ENCODE measurements around the gene SOS1. TPM values are rescaled to one million over a fixed set of nuclear protein-coding genes. Genes with fewer than 3 reads are reported as not detected.
A peak's percentile ranks its signal among the peaks of the same experiment; 100 is the strongest.

Gene SOS1
- total RNA-seq, 2 donors from 2014 or later = 13.7 to 67.6 TPM

- ATAC-seq (peak; percentile 84), DNase-seq (peak; percentile 92 to 97 (median 96))
- Histone ChIP-seq H3K4me1 (peaks cover 33% of the 10 kb centered on the region), H3K9me3 (no peaks in the 10 kb centered on the region), H3K27ac (peak overlapping the region; percentile 86 to 91 (median 87)), H3K36me3 (replicated peaks in 1 of 2; ENCODE audit: insufficient read depth in 1 of 2, low read depth in 2 of 2) (no peaks in the 10 kb centered on the region), H3K27me3 (no peaks in the 10 kb centered on the region), H3K4me3 (peak overlapping the region; percentile 49 to 64)
- TF ChIP-seq, protein P1, sequence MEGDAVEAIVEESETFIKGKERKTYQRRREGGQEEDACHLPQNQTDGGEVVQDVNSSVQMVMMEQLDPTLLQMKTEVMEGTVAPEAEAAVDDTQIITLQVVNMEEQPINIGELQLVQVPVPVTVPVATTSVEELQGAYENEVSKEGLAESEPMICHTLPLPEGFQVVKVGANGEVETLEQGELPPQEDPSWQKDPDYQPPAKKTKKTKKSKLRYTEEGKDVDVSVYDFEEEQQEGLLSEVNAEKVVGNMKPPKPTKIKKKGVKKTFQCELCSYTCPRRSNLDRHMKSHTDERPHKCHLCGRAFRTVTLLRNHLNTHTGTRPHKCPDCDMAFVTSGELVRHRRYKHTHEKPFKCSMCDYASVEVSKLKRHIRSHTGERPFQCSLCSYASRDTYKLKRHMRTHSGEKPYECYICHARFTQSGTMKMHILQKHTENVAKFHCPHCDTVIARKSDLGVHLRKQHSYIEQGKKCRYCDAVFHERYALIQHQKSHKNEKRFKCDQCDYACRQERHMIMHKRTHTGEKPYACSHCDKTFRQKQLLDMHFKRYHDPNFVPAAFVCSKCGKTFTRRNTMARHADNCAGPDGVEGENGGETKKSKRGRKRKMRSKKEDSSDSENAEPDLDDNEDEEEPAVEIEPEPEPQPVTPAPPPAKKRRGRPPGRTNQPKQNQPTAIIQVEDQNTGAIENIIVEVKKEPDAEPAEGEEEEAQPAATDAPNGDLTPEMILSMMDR (IDR thresholded peaks at IDR 0.05) = peak; percentile 34 to 70 (median 63)
- TF ChIP-seq POLR2A (IDR thresholded peaks at IDR 0.05) = peak; percentile 29 to 82 (median 70)
- intact Hi-C loops (cut with DNase I) = loop anchor here (10.0 kb wide), 1 partner anchor 101 kb away; no protein-coding TSS in a partner anchor
- WGBS, 2 donors = 0 to 1% methylated on average over 29 to 56 of the region's 58 CpGs
Measured at GRCh38 chr2:39124000-39124745, 3.3 kb upstream of the SOS1 start.

DNA sequence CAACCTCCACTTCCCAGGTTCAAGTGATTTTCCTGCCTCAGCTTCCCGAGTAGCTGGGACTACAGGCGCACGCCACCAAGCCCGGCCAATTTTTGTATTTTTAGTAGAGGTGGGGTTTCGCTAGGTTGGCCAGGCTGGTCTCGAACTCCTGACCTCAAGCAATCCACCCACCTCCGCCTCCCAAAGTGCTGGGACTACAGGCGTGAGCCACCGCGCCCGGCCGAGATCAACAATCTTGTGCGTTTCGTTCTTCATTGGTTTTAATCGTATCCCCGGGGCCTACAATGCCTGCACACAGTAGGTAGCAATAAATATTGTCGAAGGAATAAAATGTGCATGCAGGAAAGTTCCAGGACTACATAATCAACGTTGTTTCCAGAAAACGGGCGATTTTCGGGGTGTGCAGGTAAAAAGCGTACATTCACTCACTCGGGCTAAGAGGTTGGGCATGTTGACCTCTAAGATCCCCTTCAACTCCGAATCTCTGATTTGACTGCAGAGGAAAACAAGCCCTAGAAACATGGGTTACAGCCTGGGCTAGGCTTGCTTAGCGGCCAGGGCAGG lies 2.7 kb upstream of the SOS1 start:
- no peak for TF ChIP-seq POLR2A (IDR thresholded peaks at IDR 0.05)
- TF ChIP-seq, protein P1 (IDR thresholded peaks at IDR 0.05) = no peak
- WGBS, 2 donors = 52 to 55% methylated on average over 24 to 25 of the region's 25 CpGs
- Histone ChIP-seq H3K27me3 (no peaks in the 10 kb centered on the region), H3K4me3 (peak overlapping the region; percentile 49 to 64), H3K9me3 (no peaks in the 10 kb centered on the region), H3K36me3 (replicated peaks in 1 of 2; ENCODE audit: insufficient read depth in 1 of 2, low read depth in 2 of 2) (no peaks in the 10 kb centered on the region), H3K4me1 (peaks cover 39% of the 10 kb centered on the region), H3K27ac (peak overlapping the region; percentile 86 to 91 (median 87))
- intact Hi-C loops (cut with DNase I) = loop anchor here (10.0 kb wide), 1 partner anchor 101 kb away; no protein-coding TSS in a partner anchor
- no peak for ATAC-seq
- DNase-seq = no peak

DNA sequence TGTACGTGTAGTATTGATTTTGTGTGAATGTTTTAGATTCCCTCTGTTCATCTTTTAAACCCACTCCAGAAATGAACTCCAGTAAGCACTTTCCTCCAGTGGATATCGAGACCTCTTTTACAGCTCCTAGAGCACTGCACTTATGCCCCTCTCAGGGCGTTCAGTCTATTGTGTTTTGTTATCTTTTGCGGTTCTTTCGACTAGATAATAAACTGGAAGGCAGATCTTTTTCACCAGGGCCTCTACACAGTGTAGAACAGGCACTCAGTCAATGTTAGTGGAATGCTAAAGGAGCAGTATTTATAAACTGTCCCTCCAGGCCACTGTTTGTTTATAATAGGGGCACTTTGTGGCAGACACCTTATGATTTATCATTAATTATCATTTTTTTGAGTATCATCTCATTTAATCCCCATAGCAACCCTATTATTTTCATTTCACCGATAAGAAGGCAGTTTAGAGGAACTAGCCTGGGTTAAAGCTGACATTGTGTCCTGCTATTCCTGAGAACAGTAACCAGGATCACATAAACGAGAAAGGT lies 742 bp upstream of the SOS1 start:
- peak overlapping the region; percentile 96 to 97 (median 97) for H3K27ac ChIP-seq
- peak overlapping the region; percentile 17 to 51 for H3K4me3 ChIP-seq
- peaks cover 52% of the 10 kb centered on the region for H3K4me1 ChIP-seq
- no peak for ATAC-seq
- no peak for TF ChIP-seq POLR2A (IDR thresholded peaks at IDR 0.05)
- TF ChIP-seq, protein P1 (IDR thresholded peaks at IDR 0.05) = no peak
- H3K36me3 ChIP-seq (replicated peaks in 1 of 2; ENCODE audit: insufficient read depth in 1 of 2, low read depth in 2 of 2) = no peaks in the 10 kb centered on the region
- no peaks in the 10 kb centered on the region for H3K9me3 ChIP-seq
- no peak for DNase-seq
- intact Hi-C loops (cut with DNase I) = loop anchor here (10.0 kb wide), 1 partner anchor 103 kb away; no protein-coding TSS in a partner anchor
- 9% methylated on average over 7 of the region's 7 CpGs for WGBS, 2 donors
- no peaks in the 10 kb centered on the region for H3K27me3 ChIP-seq

GRCh38 chr2:39120521-39120770 lies 405 bp downstream of the SOS1 start:
- Histone ChIP-seq H3K4me1 (peaks cover 52% of the 10 kb centered on the region), H3K27me3 (no peaks in the 10 kb centered on the region), H3K36me3 (replicated peaks in 1 of 2; ENCODE audit: insufficient read depth in 1 of 2, low read depth in 2 of 2) (no peaks in the 10 kb centered on the region), H3K27ac (peak overlapping the region; percentile 96 to 97 (median 97)), H3K9me3 (no peaks in the 10 kb centered on the region), H3K4me3 (peak overlapping the region; percentile 82 to 86)
- intact Hi-C loops (cut with DNase I) = loop anchor here (10.0 kb wide), 1 partner anchor 104 kb away; no protein-coding TSS in a partner anchor
- TF ChIP-seq, protein P1 (IDR thresholded peaks at IDR 0.05) = no peak
- no peak for TF ChIP-seq POLR2A (IDR thresholded peaks at IDR 0.05)
- WGBS, 2 donors = no CpG with 5 or more reads among the region's 37 CpGs
- DNase-seq (no peak), ATAC-seq (peak; percentile 25)
